C4-2B (cell line): Measurements from ENCODE around the gene DENND4B.

Experiments
- ZFX ChIP-seq: fragments of 450-650 bp; IDR thresholded peaks from 2 replicates; pipeline ENCODE4 v1.6.1; 2017
- TF ChIP-seq, protein P1 (sequence below): fragments of 450-650 bp; conservative IDR thresholded peaks from 2 replicates; pipeline ENCODE4 v1.5.1; 2017; ENCODE audit warnings: mild to moderate bottlenecking

DNA sequence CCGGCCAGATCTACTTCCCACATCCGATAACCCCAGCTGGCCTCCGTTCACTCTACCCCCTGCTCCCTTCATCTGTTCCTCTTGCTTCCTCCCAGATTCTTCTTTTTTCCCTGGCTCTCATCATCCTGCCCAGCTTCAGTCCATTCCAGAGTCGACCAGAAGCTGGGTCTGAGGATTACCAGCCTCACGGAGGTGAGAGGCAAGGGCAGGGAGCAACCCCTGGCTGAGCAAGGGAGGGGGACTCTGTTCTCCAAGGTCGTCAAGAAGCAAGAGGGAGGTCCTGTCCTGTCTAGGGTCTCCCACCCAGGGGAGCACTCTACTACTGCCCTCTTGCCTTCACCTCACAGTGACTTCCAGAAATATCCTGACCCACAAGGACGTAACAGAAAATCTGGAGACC lies 27.0 kb upstream of the DENND4B start:
- TF ChIP-seq, protein P1, sequence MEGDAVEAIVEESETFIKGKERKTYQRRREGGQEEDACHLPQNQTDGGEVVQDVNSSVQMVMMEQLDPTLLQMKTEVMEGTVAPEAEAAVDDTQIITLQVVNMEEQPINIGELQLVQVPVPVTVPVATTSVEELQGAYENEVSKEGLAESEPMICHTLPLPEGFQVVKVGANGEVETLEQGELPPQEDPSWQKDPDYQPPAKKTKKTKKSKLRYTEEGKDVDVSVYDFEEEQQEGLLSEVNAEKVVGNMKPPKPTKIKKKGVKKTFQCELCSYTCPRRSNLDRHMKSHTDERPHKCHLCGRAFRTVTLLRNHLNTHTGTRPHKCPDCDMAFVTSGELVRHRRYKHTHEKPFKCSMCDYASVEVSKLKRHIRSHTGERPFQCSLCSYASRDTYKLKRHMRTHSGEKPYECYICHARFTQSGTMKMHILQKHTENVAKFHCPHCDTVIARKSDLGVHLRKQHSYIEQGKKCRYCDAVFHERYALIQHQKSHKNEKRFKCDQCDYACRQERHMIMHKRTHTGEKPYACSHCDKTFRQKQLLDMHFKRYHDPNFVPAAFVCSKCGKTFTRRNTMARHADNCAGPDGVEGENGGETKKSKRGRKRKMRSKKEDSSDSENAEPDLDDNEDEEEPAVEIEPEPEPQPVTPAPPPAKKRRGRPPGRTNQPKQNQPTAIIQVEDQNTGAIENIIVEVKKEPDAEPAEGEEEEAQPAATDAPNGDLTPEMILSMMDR = no peak
- no peak for TF ChIP-seq ZFX
